Cardiac atrium fibroblast (primary cell): ENCODE results near the gene KCNE1. TPM values are rescaled to one million over a fixed set of nuclear protein-coding genes. Genes with fewer than 3 reads are reported as not detected.

ENCODE experiments used
- total RNA-seq: library from RNA; depleted of rRNA; stranded (reverse); fragments of >200 nt; gene quantifications from 2 replicates; pipeline ENCODE4 v1.2.3, GENCODE V29; 2015

Gene KCNE1
- total RNA-seq, result not detected in 2 replicates

GRCh38 chr21:34511787-34512455, at the start of gene KCNE1:
Gene KCNE1, minus strand, starts transcription at chr21:34512210. Its CDS starts 62,576 bp downstream, at chr21:34449634.

DNA sequence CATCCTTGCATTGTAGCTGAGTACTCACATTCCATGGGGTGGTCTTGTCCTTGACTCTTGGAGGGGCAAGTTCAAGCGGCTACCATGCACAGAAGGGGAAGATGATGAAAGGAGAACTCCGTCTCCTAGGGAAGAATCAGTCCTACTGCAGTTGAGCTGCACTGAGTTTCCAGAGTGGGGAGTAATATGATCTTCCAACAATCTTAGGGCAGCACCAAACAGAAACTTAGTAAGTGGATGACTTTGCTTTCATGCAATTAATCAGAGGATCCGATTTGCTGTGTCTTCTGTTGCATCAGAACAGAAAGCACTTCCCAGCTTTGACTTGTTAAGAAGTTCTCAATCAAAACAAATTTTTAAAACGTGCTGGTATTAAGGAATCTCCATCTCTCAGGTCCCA, 88.2 kb downstream of the KCNE1 start, which contains the start of gene SMIM34:
TSS of gene SMIM34 (minus strand) at position 147 of the 400 bp plus-strand sequence. CDS start at position 35, 112 bp downstream.

Other genes starting within 250 kb of the KCNE1 start
- not detected in 2 replicates for gene KCNE2, start 148.2 kb downstream of the KCNE1 start, total RNA-seq
- 0.54 and 14.6 TPM in 2 replicates for gene SMIM11, start 136.7 kb downstream of the KCNE1 start, total RNA-seq
- gene SMIM34, start 88.3 kb downstream of the KCNE1 start, total RNA-seq, result not detected in 2 replicates
- gene RCAN1, start 102.9 kb upstream of the KCNE1 start, total RNA-seq, result 31.8 and 36.3 TPM in 2 replicates
- not detected in 2 replicates for gene CLIC6, start 156.8 kb upstream of the KCNE1 start, total RNA-seq